GM23338 (cell line): ENCODE data around the gene MEN1.

Experiments used
- CREB1 ChIP-seq: fragments of 250-450 bp; sonication (Bioruptor Pico); IDR thresholded peaks from 2 replicates; pipeline ENCODE4 v1.5.0; 2020; ENCODE audit warnings: low read depth, mild to moderate bottlenecking, moderate library complexity
- CTCF ChIP-seq, 2 experiments: fragments of 200-600 bp in 1 of 2; sonication (generic) in 1 of 2; conservative IDR thresholded peaks; 2 replicates each; pipeline versions ENCODE4 v1.5.1 to v1.6.1; 2016 to 2017; ENCODE audit warnings: antibody characterized with exemption in 2 of 2, low read depth in 2 of 2, mild to moderate bottlenecking in 2 of 2, moderate library complexity in 1 of 2
- ETS1 ChIP-seq: IDR thresholded peaks from 2 replicates; pipeline ENCODE4 v1.6.1; 2016; ENCODE audit warnings: antibody characterized with exemption
- EZH2 ChIP-seq: fragments of 200-600 bp; sonication (generic); IDR thresholded peaks from one replicate; pipeline ENCODE4 v1.8.0; 2017; ENCODE audit warnings: antibody characterized with exemption, mild to moderate bottlenecking, low read depth; ENCODE audit not compliant: unreplicated experiment
- JUNB ChIP-seq: IDR thresholded peaks from one replicate; pipeline ENCODE4 v1.6.1; 2016; ENCODE audit warnings: antibody characterized with exemption; ENCODE audit not compliant: unreplicated experiment
- NANOG ChIP-seq: IDR thresholded peaks from 2 replicates; pipeline ENCODE4 v1.6.1; 2016; ENCODE audit warnings: antibody characterized with exemption, borderline replicate concordance
- POLR2AphosphoS5 ChIP-seq: IDR thresholded peaks from 2 replicates; pipeline ENCODE4 v1.6.1; 2016; ENCODE audit warnings: antibody characterized with exemption, low read depth
- REST ChIP-seq: IDR thresholded peaks from one replicate; pipeline ENCODE4 v1.6.1; 2018; ENCODE audit warnings: antibody characterized with exemption; ENCODE audit not compliant: unreplicated experiment
- STAT1 ChIP-seq: IDR thresholded peaks from one replicate; pipeline ENCODE4 v1.6.1; 2016; ENCODE audit warnings: antibody characterized with exemption; ENCODE audit not compliant: unreplicated experiment
- ZNF331 ChIP-seq: fragments of 250-450 bp; sonication (Bioruptor Pico); IDR thresholded peaks from 2 replicates; pipeline ENCODE4 v1.5.0; 2020; ENCODE audit warnings: low read depth, mild to moderate bottlenecking, moderate library complexity
- ZNF462 ChIP-seq: fragments of 250-450 bp; sonication (Bioruptor Pico); IDR thresholded peaks from 2 replicates; pipeline ENCODE4 v1.5.0; 2020; ENCODE audit warnings: mild to moderate bottlenecking, moderate library complexity

GRCh38 chr11:64805481-64805880, 4.9 kb downstream of the MEN1 start:
- no peak for TF ChIP-seq CTCF (conservative IDR thresholded peaks at IDR 0.05; ENCODE audit: low read depth in 2 of 2)
- TF ChIP-seq REST = no peak
- TF ChIP-seq JUNB = no peak
- no peak for TF ChIP-seq ZNF331 (CRISPR knock-in tag)
- no peak for TF ChIP-seq ETS1
- no peak for TF ChIP-seq POLR2AphosphoS5
- no peak for TF ChIP-seq EZH2
- TF ChIP-seq CREB1 (CRISPR knock-in tag) = no peak
- no peak for TF ChIP-seq ZNF462
- TF ChIP-seq NANOG = no peak
- TF ChIP-seq STAT1 = no peak
